Activated CD4-positive, alpha-beta memory T cell treated with anti-CD3 and anti-CD28 coated beads for 36 hours (primary cell): ENCODE results near the gene CTNND2. TPM values are rescaled to one million over a fixed set of nuclear protein-coding genes. Genes with fewer than 3 reads are reported as not detected.
"Not testable (repeated sequence)": the region's sequence is repeated elsewhere in the genome, so short reads cannot be mapped to it uniquely, and the experiment has no call there.

ENCODE experiments used
- CTCF ChIA-PET: fragments of 350-600 bp; sonication (Branson Sonifier 250); formaldehyde crosslinking; loops from one replicate; lab custom pipeline; 2021; ENCODE audit warnings: antibody characterized with exemption, inconsistent platforms; lab: Charles Lee
- POLR2A ChIA-PET: fragments of 350-600 bp; sonication (Branson Sonifier 250); formaldehyde crosslinking; loops from one replicate; lab custom pipeline; 2021; ENCODE audit warnings: antibody characterized with exemption; lab: Charles Lee
- DNase-seq: peaks from one replicate; pipeline ENCODE4 v3.0.0-alpha.2; 2020
- H3K27ac Mint-ChIP-seq: one replicate; pipeline ENCODE4 v1.8.0; 2021; ENCODE audit warnings: mixed read lengths
- H3K27me3 Mint-ChIP-seq: one replicate; pipeline ENCODE4 v1.8.0; 2021; ENCODE audit warnings: mixed read lengths
- H3K36me3 Mint-ChIP-seq: one replicate; pipeline ENCODE4 v1.8.0; 2021; ENCODE audit warnings: mixed read lengths
- H3K4me1 Mint-ChIP-seq: one replicate; pipeline ENCODE4 v1.8.0; 2021; ENCODE audit warnings: low read depth, mixed read lengths
- H3K4me3 Mint-ChIP-seq: one replicate; pipeline ENCODE4 v1.8.0; 2021; ENCODE audit warnings: mild to moderate bottlenecking, mixed read lengths
- H3K9me3 Mint-ChIP-seq: one replicate; pipeline ENCODE4 v1.8.0; 2021; ENCODE audit warnings: mixed read lengths
- intact Hi-C: fragments of 100-400 bp; cut with micrococcal nuclease; formaldehyde crosslinking; loops from one replicate; pipeline ENCODE4 v1.15.1; 2023
- total RNA-seq, 2 experiments: library from RNA; stranded (reverse); gene quantifications; one replicate each; pipeline ENCODE4 v1.2.3, GENCODE V29; 2021

Gene CTNND2
- total RNA-seq, 2 experiments from 2014 or later, result not detected

GRCh38 chr5:11069041-11069440 is 835.2 kb downstream of the CTNND2 start:
- CTCF ChIA-PET, result no interaction called here
- Mint-ChIP-seq H3K4me1 (no peaks in the 10 kb centered on the region), H3K9me3 (peaks cover 15% of the 10 kb centered on the region), H3K27ac (no peak overlapping the region), H3K4me3 (no peak overlapping the region), H3K27me3 (no peaks in the 10 kb centered on the region), H3K36me3 (no peaks in the 10 kb centered on the region)
- intact Hi-C loops, result no loop called here
- DNase-seq, result no peak
- POLR2A ChIA-PET, result no interaction called here

DNA sequence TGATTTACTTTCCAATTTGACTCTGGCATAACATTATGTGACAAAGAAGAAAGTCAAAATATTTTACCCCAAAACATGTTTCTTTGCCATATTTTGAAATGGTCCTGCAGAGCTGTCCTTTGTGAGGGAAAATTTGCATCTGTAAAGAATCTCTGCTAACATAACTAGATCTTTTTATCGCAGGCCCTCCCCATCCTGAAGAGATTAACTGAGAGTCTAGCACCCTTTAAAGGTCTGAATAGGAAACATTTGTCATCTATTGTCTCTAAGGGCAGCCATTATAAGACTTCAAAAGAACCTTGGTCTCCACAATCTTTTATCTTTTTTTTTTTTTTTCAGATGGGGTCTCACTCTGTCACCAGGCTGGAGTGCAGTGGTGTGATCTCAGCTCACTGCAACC is 838.5 kb downstream of the CTNND2 start:
- H3K27ac Mint-ChIP-seq, H3K4me3 Mint-ChIP-seq, H3K4me1 Mint-ChIP-seq, POLR2A ChIA-PET, intact Hi-C loops, H3K27me3 Mint-ChIP-seq, H3K36me3 Mint-ChIP-seq, DNase-seq: not testable (repeated sequence)
- CTCF ChIA-PET, result interaction anchor here (0.6 to 0.7 kb wide), 2 partner anchors 11 to 394 kb away, joined by 3 read pairs; no protein-coding TSS in a partner anchor
- H3K9me3 Mint-ChIP-seq, result peaks cover 15% of the 10 kb centered on the region

GRCh38 chr5:11064763-11065450 is 839.3 kb downstream of the CTNND2 start:
- Mint-ChIP-seq H3K4me3 (no peak overlapping the region), H3K9me3 (peaks cover 8% of the 10 kb centered on the region), H3K36me3 (no peaks in the 10 kb centered on the region), H3K27ac (no peak overlapping the region), H3K4me1 (no peaks in the 10 kb centered on the region), H3K27me3 (no peaks in the 10 kb centered on the region)
- ChIA-PET POLR2A (no interaction called here), CTCF (interaction anchor here (0.6 kb wide), 1 partner anchor 393 kb away, joined by 3 read pairs; no protein-coding TSS in a partner anchor)
- no peak for DNase-seq
- intact Hi-C loops, result no loop called here

DNA sequence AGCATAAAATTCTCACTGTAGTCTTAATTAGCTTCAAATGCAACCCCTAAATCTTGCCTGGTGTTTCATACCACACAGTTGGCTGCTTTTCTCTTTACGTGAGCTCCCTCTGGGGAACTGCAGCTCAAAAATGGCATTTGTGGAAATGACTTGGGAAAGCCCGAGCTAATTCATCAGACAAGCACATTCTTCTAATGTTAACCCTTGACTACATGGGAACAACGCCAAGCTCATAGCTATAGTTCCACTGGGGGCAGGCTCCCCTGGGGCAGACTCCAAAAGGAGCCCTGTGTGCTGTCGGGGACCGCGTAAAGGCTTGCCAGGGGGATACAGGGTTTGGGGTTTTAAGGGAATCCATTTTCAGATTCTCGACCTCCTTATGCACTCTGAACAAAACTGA is 841.8 kb downstream of the CTNND2 start:
- no peaks in the 10 kb centered on the region for H3K27me3 Mint-ChIP-seq
- no peak overlapping the region for H3K4me3 Mint-ChIP-seq
- H3K27ac Mint-ChIP-seq, result no peak overlapping the region
- CTCF ChIA-PET, result no interaction called here
- no peaks in the 10 kb centered on the region for H3K4me1 Mint-ChIP-seq
- DNase-seq, result no peak
- no peaks in the 10 kb centered on the region for H3K9me3 Mint-ChIP-seq
- intact Hi-C loops, result no loop called here
- H3K36me3 Mint-ChIP-seq, result no peaks in the 10 kb centered on the region
- POLR2A ChIA-PET, result no interaction called here

- Mint-ChIP-seq H3K36me3 (no peaks in the 10 kb centered on the region), H3K4me3 (no peak overlapping the region), H3K9me3 (no peaks in the 10 kb centered on the region), H3K27ac (no peak overlapping the region), H3K27me3 (peaks cover 2% of the 10 kb centered on the region), H3K4me1 (no peaks in the 10 kb centered on the region)
- ChIA-PET POLR2A (no interaction called here), CTCF (no interaction called here)
- DNase-seq, result no peak
- intact Hi-C loops, result no loop called here
These were observed 847.7 kb downstream of the CTNND2 start for GRCh38 chr5:11056560-11056959.

GRCh38 chr5:11054014-11054413 is 850.2 kb downstream of the CTNND2 start:
- no peak for DNase-seq
- Mint-ChIP-seq H3K4me3 (no peak overlapping the region), H3K27ac (no peak overlapping the region), H3K9me3 (no peaks in the 10 kb centered on the region), H3K36me3 (no peaks in the 10 kb centered on the region), H3K27me3 (peaks cover 2% of the 10 kb centered on the region), H3K4me1 (no peaks in the 10 kb centered on the region)
- intact Hi-C loops, result no loop called here
- CTCF ChIA-PET, result no interaction called here
- POLR2A ChIA-PET, result no interaction called here

GRCh38 chr5:11052871-11053270 is 851.4 kb downstream of the CTNND2 start:
- Mint-ChIP-seq H3K4me1 (no peaks in the 10 kb centered on the region), H3K27ac (no peak overlapping the region), H3K27me3 (peaks cover 2% of the 10 kb centered on the region), H3K9me3 (no peaks in the 10 kb centered on the region), H3K36me3 (no peaks in the 10 kb centered on the region), H3K4me3 (no peak overlapping the region)
- ChIA-PET CTCF (no interaction called here), POLR2A (no interaction called here)
- no peak for DNase-seq
- intact Hi-C loops, result no loop called here

DNA sequence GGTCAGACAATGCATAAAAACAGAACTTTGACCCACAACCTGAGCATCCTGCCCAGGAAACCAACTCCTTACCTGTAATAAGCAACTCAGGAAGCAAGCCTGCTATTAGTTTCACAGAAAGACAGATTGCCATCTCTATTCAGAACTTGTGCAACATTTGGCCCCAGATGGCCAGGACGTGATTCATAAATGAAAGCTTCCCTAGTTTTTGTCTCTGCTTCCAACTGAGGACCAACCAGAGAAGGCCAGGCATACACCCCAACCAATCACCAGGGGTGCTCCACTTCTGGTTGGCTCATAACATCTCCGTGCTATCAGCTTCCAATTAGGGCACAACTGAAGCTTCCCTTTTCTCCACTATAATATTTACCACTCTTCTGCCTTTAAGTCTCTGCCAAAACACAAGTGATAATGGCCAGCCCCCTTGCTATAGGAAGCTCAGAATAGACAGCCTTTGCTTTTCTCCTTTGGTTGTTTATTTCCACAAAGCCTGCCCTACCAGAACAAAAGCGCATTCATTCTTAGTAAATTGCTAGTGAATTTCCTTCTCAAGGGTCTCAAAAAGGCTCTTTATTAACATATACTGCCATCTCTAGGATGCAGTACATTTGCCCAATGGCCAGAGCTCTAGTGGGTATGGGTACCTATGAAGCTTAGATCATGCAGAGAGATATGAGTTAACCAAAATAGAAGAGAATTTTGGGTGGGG is 853.5 kb downstream of the CTNND2 start:
- H3K27ac Mint-ChIP-seq, result no peak overlapping the region
- H3K9me3 Mint-ChIP-seq, result no peaks in the 10 kb centered on the region
- ChIA-PET POLR2A (no interaction called here), CTCF (no interaction called here)
- no peak overlapping the region for H3K4me3 Mint-ChIP-seq
- intact Hi-C loops, result no loop called here
- no peaks in the 10 kb centered on the region for H3K4me1 Mint-ChIP-seq
- no peaks in the 10 kb centered on the region for H3K36me3 Mint-ChIP-seq
- no peak for DNase-seq
- peaks cover 2% of the 10 kb centered on the region for H3K27me3 Mint-ChIP-seq

DNA sequence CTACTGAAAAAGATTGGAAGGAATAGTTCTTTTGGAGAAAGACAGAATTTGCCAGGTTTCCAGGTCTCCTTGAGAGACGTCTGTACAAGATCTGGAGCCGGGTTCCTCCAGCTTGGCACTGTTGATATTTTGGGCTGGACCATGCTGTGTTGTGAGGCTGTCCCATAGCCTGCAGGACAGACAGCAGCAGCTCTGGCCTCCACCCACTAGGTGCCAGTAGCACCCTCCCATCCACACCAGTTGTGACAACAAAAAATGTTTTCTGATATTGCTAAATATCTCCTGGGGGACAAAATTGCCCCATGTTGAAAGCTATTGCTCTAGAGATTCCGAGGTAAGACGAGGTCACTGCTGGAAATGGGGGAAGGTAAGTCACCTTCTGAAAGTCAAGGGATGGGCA is 855.5 kb downstream of the CTNND2 start:
- no peak for DNase-seq
- H3K4me1 Mint-ChIP-seq, result no peaks in the 10 kb centered on the region
- no peaks in the 10 kb centered on the region for H3K9me3 Mint-ChIP-seq
- intact Hi-C loops, result no loop called here
- POLR2A ChIA-PET, result no interaction called here
- CTCF ChIA-PET, result no interaction called here
- H3K36me3 Mint-ChIP-seq, result no peaks in the 10 kb centered on the region
- no peak overlapping the region for H3K27ac Mint-ChIP-seq
- H3K4me3 Mint-ChIP-seq, result no peak overlapping the region
- no peaks in the 10 kb centered on the region for H3K27me3 Mint-ChIP-seq

DNA sequence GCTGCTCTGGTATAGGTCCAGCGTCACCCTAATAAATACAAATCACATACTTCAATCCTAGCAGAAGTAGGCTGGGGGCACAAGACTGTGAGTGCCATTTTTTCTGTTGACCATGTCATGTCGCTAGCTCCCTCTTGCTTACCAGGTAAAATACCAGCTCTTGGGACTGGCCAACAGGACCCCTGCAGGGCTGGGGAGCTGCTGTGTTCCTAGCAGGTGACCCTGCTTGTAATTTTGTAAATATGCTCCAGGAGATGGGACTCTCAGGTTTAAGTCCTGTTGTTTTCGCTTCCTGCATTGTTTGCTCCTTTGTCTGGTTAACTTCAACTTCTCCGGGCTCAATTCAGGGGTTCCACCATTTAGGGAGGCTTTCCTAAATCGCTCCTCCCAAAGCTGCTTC is 856.6 kb downstream of the CTNND2 start:
- H3K4me3 Mint-ChIP-seq, result no peak overlapping the region
- DNase-seq, result no peak
- H3K9me3 Mint-ChIP-seq, result no peaks in the 10 kb centered on the region
- no peak overlapping the region for H3K27ac Mint-ChIP-seq
- CTCF ChIA-PET, result no interaction called here
- intact Hi-C loops, result no loop called here
- no peaks in the 10 kb centered on the region for H3K27me3 Mint-ChIP-seq
- no peaks in the 10 kb centered on the region for H3K4me1 Mint-ChIP-seq
- POLR2A ChIA-PET, result no interaction called here
- H3K36me3 Mint-ChIP-seq, result no peaks in the 10 kb centered on the region

DNA sequence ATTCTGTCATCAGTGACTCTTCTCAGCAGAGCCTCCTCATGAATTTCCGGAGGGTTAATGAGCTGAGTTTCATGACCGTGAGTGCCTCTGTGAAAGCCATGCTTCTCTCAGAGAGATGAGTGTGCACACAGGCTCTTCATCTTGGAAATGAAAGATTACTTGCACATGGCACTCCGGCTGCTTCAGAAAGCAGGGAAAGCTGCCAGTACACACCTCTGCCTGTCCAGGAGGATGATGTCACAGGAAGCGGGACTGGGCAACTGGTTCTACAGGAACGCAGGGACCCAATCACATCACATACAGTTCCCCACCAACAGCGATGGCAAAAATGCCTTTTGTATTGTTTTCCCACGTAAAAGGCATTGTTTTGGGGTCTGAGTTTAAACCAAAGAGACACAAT is 857.2 kb downstream of the CTNND2 start:
- no peaks in the 10 kb centered on the region for H3K36me3 Mint-ChIP-seq
- no peak overlapping the region for H3K27ac Mint-ChIP-seq
- intact Hi-C loops, result no loop called here
- no peak for DNase-seq
- H3K27me3 Mint-ChIP-seq, result no peaks in the 10 kb centered on the region
- H3K4me1 Mint-ChIP-seq, result no peaks in the 10 kb centered on the region
- no peak overlapping the region for H3K4me3 Mint-ChIP-seq
- ChIA-PET CTCF (no interaction called here), POLR2A (no interaction called here)
- no peaks in the 10 kb centered on the region for H3K9me3 Mint-ChIP-seq

DNA sequence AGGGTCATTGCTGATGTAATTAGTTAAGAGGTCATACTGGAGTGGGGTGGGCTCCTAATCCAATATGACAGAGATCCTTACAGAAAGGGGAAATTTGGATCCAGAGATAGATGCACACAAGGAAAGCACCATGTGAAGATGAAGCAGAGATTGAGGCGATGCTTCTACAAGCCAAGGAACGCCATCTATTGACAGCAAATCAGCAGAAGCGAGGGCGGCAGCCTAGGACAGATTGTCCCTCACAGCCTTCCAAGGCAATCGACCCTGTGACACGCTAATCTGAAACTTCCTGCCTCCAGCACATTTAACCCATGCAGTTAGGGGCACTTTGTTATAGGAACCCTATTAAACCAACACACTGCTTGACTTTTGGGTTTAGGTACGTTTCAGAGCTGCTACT is 858.1 kb downstream of the CTNND2 start:
- ChIA-PET CTCF (no interaction called here), POLR2A (no interaction called here)
- Mint-ChIP-seq H3K9me3 (no peaks in the 10 kb centered on the region), H3K4me3 (no peak overlapping the region), H3K4me1 (no peaks in the 10 kb centered on the region), H3K27me3 (no peaks in the 10 kb centered on the region), H3K36me3 (no peaks in the 10 kb centered on the region), H3K27ac (no peak overlapping the region)
- intact Hi-C loops, result no loop called here
- DNase-seq, result no peak

DNA sequence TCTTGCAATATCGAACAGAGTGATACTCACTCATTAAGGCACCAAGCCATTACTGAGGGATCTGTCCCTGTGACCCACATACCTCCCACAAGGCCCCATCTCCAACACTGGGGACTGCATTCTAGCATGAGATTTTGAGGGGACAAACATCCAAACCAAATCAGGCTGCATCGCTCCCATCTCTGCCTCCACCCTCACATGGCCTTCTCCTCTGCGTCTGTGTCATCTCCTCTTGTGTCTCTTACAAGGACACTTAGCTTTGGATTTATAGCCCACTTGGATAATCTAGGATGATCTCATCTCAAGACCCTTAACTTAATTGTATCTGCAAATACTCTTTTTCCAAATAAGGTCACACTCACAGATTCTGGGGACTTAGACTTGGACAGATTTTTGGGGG is 858.8 kb downstream of the CTNND2 start:
- POLR2A ChIA-PET, result no interaction called here
- H3K27me3 Mint-ChIP-seq, result no peaks in the 10 kb centered on the region
- intact Hi-C loops, result no loop called here
- no peaks in the 10 kb centered on the region for H3K36me3 Mint-ChIP-seq
- H3K4me3 Mint-ChIP-seq, result no peak overlapping the region
- H3K27ac Mint-ChIP-seq, result no peak overlapping the region
- no peak for DNase-seq
- CTCF ChIA-PET, result no interaction called here
- H3K9me3 Mint-ChIP-seq, result no peaks in the 10 kb centered on the region
- H3K4me1 Mint-ChIP-seq, result no peaks in the 10 kb centered on the region
